Muscle of back (tissue), 13 donors: Measurements from ENCODE around the gene MAST3. TPM values are rescaled to one million over a fixed set of nuclear protein-coding genes. Genes with fewer than 3 reads are reported as not detected.
A peak's percentile ranks its signal among the peaks of the same experiment; 100 is the strongest.

ENCODE experiments used
- DNase-seq, 3 donors: peaks; one replicate each; pipeline versions ENCODE4 v3.0.0 to v3.0.0-alpha.2; 2013
- long read RNA-seq, 9 donors: transcript quantifications; one replicate each; lab custom pipeline, GENCODE V29; 2026
- polyA plus RNA-seq, 10 donors: library from polyadenylated mRNA; unstranded; fragments of 120-200 nt; gene quantifications; one replicate each; pipeline ENCODE4 v1.2.1, GENCODE V29; 2013; ENCODE audit not compliant: insufficient read length in 10 of 10

The MAST3 gene
- polyA plus RNA-seq, result 10 to 100 TPM in 1 of 10 donors, 1 to 10 TPM in 9; 5.7 to 13.6 (median 8.8) TPM
- long read RNA-seq, donor 1, result 0 reads
- long read RNA-seq, donor 2, result 0 reads
- long read RNA-seq, donor 3, result 0 reads
- long read RNA-seq, donor 4, result 0 reads
- long read RNA-seq, donor 5, result 0 reads
- long read RNA-seq, donor 6, result 0 reads
- long read RNA-seq, donor 7, result 0 reads
- long read RNA-seq, donor 8, result 0 reads
- long read RNA-seq, donor 9, result 0 reads

GRCh38 chr19:18097217-18097992 is at the start of gene MAST3:
Gene MAST3, plus strand, starts transcription at chr19:18097778. Its CDS starts 15 bp downstream, at chr19:18097793.
- DNase-seq, result peak in 2 of 3 donors; percentile 47 to 72

DNA sequence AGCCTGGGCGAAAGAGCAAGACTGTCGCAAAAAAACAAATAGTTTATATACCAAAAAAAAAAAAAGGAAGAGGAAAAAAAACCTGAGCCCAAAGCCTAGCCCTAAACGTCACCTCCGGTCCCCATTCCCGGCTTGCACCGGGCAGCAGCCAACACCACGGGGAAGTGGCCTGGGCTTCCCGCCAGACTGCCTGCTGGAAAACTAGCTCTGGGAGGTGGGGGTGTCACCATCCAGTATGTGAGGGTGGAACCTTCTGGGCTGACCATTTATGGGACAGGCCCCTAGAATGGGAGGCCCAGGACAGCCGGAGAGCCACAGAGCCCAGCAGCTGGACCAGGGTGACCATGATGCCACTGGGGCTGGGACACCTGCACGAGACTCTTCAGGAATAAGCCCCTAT is 48.2 kb upstream of the MAST3 start:
- DNase-seq, result peak; percentile 36 to 81 (median 79)

GRCh38 chr19:18051887-18052286 is 45.7 kb upstream of the MAST3 start:
- no peak for DNase-seq

GRCh38 chr19:18053576-18054219 is 43.9 kb upstream of the MAST3 start:
- no peak for DNase-seq

DNA sequence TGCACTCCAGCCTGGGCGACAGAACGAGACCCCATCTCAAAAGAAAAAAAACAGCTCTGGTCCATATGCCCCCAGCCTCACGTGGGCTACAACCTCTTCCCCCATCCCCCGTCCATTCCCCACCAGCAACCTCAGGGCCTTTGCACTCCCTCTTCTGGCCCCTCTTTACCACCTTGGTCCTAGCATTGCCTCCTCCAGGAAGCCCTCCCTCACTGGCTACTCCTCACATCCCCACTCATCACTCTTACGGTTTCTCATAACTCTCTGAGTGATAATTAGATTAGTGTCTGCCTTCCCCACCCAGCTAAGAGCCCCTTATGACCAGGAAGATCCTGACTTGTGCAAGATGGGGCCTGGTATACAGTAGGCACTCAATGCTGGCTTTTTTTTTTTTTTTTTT is 41.6 kb upstream of the MAST3 start:
- DNase-seq, result no peak

DNA sequence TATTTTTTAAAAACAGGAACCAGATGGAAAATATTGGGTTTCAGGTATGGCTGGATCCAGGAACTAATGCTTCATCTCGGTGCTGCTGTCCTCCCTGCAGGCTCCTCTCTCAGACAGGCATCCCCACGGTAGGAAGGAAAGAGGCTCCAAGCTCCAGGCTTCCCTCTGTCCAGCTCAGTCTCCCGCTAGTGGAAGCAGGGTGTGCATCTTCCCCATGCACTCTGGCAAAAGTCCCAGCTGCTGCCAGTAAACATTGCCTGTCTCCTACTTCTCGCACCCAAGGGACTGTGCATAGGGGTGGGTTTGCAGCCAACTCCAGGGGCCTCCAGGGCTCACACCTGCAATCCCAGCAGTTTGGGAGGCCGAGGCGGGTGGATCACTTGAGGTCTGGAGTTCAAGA is 40.0 kb upstream of the MAST3 start:
- peak in 2 of 3 donors; percentile 20 to 41 for DNase-seq

DNA sequence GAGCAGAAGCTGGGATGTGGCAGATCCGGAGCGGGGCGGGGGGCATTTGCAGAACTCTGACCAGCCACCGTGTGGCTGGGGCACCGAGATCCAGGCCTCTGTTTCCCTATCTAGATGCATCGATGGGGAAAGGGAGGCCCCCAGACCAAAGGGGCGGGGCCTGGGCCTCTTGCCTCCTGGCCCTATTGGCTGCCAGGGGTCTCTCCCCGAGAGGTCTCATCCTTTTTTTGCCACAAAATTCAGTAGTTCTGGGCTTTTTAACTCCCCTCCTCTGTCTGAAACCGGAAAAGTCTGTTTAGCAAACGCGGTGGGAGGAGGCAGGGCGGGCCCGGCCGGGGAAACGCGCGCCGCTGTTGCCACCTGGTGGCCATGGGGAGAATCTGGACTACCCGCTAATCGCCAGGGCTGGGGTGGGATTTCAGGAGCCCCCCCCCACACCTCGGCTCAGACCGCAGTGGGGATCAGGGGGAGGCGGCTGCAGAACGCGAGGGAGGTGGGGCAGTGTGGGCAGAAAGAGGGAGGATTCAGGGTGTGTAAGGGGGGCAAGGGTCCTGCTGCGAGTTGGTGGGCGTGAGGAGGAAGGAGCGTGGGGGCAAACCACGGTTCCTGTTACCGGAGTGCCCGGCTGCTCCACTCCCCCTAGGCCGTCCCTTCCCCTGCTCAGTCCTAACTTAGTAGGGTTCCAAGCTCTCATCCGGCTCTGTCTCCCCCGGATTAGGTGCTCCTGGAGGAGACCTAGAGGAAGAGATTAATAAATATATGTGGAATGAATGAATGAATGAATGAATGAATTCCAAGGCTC is 39.2 kb upstream of the MAST3 start:
- DNase-seq, result peak; percentile 69 to 93 (median 85)

DNA sequence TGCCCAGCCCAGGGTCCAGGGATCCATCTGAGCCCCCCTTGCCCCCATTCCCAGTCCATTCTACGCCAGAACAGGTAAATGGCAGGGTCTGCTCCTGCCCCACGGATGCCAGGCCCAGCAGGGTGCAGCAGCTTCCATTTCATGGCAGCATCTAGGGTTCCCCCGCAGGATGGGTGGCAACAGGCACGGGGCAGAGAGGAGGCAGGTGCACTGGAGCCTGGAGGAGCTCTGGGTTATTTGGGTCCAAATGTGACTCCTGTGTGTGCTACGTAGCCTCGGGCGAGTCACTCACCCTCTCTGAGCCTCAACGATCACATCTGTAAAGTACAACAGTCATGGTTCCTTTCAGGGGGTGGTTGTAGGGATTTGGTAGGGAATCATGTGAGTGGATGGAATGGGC is 38.3 kb upstream of the MAST3 start:
- no peak for DNase-seq

DNA sequence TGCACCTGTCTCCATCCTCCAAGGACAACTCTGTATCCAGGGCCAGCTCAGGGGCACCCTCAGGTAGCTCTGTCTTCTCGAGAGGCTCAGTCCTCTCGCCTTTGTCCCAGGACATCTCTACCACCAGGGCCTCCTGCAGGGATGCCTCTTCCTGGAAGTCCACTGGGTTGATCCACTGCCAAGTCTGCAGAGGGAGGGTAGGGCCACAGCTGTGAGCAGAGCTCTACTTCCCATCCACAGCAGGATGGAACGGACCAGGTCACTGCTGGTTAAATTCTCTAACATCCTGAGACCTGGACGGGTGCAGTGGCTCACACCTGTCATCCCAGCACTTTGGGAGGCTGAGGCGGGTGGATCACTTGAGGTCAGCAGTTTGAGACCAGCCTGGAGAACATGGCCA is 37.7 kb upstream of the MAST3 start:
- no peak for DNase-seq

DNA sequence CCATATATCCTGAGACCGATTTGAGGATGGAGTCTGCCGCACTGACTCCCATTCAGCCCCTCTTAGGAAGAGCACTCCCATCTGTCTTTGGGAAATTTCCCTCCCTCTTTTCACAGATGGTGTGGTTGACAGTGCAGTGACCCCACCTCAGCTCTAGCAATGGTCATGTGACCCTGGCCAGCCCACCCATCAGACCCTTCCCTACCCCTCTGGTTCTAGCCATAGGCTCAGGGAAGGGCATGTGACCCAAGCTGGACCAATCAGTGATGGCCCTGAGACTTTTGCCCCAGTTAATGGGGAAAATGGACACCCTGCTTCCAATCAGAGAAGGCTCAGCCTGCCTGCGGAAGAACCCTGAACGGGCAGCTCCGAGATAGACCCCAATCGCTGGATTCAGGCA is 37.1 kb upstream of the MAST3 start:
- DNase-seq, result no peak

- DNase-seq, result no peak
Measured at GRCh38 chr19:18062028-18062427, 35.5 kb upstream of the MAST3 start.

- no peak for DNase-seq
Measured at GRCh38 chr19:18063463-18063862, 34.1 kb upstream of the MAST3 start.

- DNase-seq, result no peak
Measured at GRCh38 chr19:18065173-18065495, 32.4 kb upstream of the MAST3 start.

- no peak for DNase-seq
Measured at GRCh38 chr19:18068395-18068794, 29.2 kb upstream of the MAST3 start.

GRCh38 chr19:18069383-18069782 is 28.2 kb upstream of the MAST3 start:
- no peak for DNase-seq

DNA sequence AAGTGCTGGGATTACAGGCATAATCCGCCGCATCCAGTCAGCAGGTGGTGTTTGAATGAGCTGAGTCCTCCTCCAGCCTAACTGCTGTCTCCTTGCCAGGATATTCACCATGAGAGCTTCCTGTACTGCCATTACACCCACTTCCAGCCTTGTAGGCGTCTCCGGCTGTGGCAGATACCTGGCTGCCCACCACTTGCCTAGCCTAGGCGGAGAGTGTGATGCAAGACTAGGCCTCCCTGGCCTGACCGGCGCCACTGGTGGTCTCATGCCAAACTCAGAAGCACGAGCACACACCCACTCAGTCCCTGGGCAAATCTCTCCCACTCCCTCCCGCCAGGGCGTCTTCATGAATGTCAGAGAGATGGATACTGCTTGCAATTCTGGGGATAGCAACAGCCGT is 27.4 kb upstream of the MAST3 start:
- no peak for DNase-seq

- no peak for DNase-seq
Measured at GRCh38 chr19:18072335-18072734, 25.2 kb upstream of the MAST3 start.

DNA sequence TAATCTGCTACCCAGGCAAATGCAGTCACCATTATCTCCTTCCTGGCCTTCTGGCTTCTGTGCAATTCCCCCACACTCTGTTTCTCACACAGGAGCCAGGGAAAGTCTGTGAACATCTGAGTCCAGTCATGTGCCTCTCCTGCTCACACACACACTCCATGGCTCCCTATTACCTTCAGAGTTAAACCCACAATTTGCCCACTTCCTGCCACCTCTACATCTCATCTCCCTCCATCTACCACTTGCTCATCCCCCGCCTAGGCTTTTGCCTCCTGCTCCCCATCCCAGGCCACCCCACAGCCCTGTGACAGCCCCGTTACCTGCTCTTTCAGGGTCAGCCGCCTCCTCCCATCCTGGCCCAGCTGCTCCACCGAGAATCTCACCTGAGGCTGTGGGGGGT is 24.4 kb upstream of the MAST3 start:
- no peak for DNase-seq

DNA sequence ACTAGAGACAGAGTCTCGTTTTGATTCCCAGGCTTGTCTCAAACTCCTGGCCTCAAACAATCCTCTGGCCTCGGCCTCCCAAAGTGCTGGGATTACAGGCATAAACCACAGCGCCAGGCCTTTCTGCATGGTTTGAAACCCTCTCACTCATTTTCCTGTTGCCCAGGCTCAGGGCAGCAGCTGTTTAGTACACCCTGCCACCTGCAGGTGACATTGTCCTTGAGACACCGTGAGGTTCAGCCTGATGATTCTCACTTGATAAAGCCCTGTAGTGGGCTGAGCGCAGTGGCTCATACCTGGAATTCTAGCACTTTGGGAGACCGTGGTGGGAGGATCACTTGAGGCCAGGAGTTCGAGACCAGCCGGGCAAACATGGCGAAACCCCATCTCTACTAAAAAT is 23.4 kb upstream of the MAST3 start:
- no peak for DNase-seq

GRCh38 chr19:18083929-18084684 is 13.5 kb upstream of the MAST3 start:
- no peak for DNase-seq

GRCh38 chr19:18085702-18086457 is 11.7 kb upstream of the MAST3 start:
- no peak for DNase-seq
